H1 (cell line): Measurements from ENCODE around the gene H2BW1. TPM values are rescaled to one million over a fixed set of nuclear protein-coding genes. Genes with fewer than 3 reads are reported as not detected.

ENCODE experiments used
- CTCF ChIA-PET: fragments of 300-600 bp; sonication (Branson Sonifier 250); formaldehyde crosslinking; loops from one replicate; lab custom pipeline; 2021; ENCODE audit not compliant: partially characterized antibody; lab: Charles Lee
- POLR2A ChIA-PET: fragments of 300-600 bp; sonication (Branson Sonifier 250); formaldehyde crosslinking; loops from one replicate; lab custom pipeline; 2021; ENCODE audit warnings: inconsistent platforms; ENCODE audit not compliant: partially characterized antibody; lab: Charles Lee
- DNase-seq, 2 experiments: peaks; one replicate each; pipeline versions ENCODE4 v3.0.0 to v3.0.0-alpha.2; 2010 to 2022; ENCODE audit warnings: low spot score in 2 of 2, low read depth in 1 of 2, mixed read lengths in 1 of 2
- FAIRE-seq: peaks from 2 replicates; lab custom pipeline; 2011; peaks lifted over from hg19 to GRCh38; lab: Jason Lieb, UNC
- H2AFZ ChIP-seq: 2 replicates; pipeline ENCODE4 v1.8.1; 2012; ENCODE audit warnings: low read length, inconsistent platforms
- H2AK5ac ChIP-seq: 2 replicates; pipeline ENCODE4 v1.6.1; 2013; ENCODE audit warnings: low read depth, low read length
- H2BK120ac ChIP-seq: replicated peaks from 2 replicates; pipeline ENCODE3; 2013; ENCODE audit warnings: low read depth, low read length, inconsistent platforms
- H2BK12ac ChIP-seq: 2 replicates; pipeline ENCODE4 v1.6.1; 2013; ENCODE audit warnings: low read depth, low read length
- H2BK15ac ChIP-seq: 2 replicates; pipeline ENCODE4 v1.6.1; 2013; ENCODE audit warnings: low read length
- H2BK20ac ChIP-seq: 2 replicates; pipeline ENCODE4 v1.6.1; 2013; ENCODE audit warnings: low read length
- H2BK5ac ChIP-seq: 2 replicates; pipeline ENCODE4 v1.6.1; 2013; ENCODE audit warnings: low read depth, low read length
- H3K14ac ChIP-seq: 2 replicates; pipeline ENCODE4 v1.6.1; 2013; ENCODE audit warnings: inconsistent platforms; ENCODE audit not compliant: insufficient read length
- H3K18ac ChIP-seq: 2 replicates; pipeline ENCODE4 v1.6.1; 2013; ENCODE audit warnings: low read length; ENCODE audit errors: extremely low read depth
- H3K23ac ChIP-seq: 2 replicates; pipeline ENCODE4 v1.6.1; 2013; ENCODE audit warnings: inconsistent platforms; ENCODE audit not compliant: insufficient read length
- H3K23me2 ChIP-seq: 2 replicates; pipeline ENCODE4 v1.6.1; 2013; ENCODE audit warnings: low read depth, low read length
- H3K27ac ChIP-seq: 2 replicates; pipeline ENCODE4 v1.6.1; 2011; ENCODE audit warnings: low read depth, low read length, inconsistent platforms
- H3K27me3 ChIP-seq, 4 experiments: replicated peaks in 1 of 4; 1 replicate in 1 of 4; 2 replicates in 3 of 4; pipeline versions ENCODE4 v1.6.1 to v1.8.1; 2011 to 2013; ENCODE audit warnings: low read length in 3 of 4, mild to moderate bottlenecking in 3 of 4, inconsistent platforms in 2 of 4, mixed read lengths in 2 of 4, moderate library complexity in 1 of 4; ENCODE audit not compliant: control insufficient read depth in 3 of 4, insufficient read depth in 3 of 4; ENCODE audit errors: extremely low read depth in 1 of 4
- H3K36me3 ChIP-seq, 4 experiments: 2 replicates each; pipeline versions ENCODE4 v1.6.1 to v1.8.1; 2011 to 2013; ENCODE audit warnings: mild to moderate bottlenecking in 4 of 4, low read length in 3 of 4, moderate library complexity in 2 of 4, control low read depth in 1 of 4, inconsistent platforms in 1 of 4; ENCODE audit not compliant: insufficient read depth in 4 of 4, control insufficient read depth in 2 of 4
- H3K4ac ChIP-seq: replicated peaks from 2 replicates; pipeline ENCODE3; 2013; ENCODE audit warnings: low read length, low read depth, mixed read lengths, inconsistent platforms; ENCODE audit not compliant: insufficient read length
- H3K4me1 ChIP-seq, 4 experiments: replicated peaks in 1 of 4; 1 replicate in 1 of 4; 2 replicates in 3 of 4; pipeline versions ENCODE4 v1.6.1 to v1.8.1; 2011 to 2013; ENCODE audit warnings: low read length in 3 of 4, inconsistent platforms in 2 of 4, mixed read lengths in 1 of 4; ENCODE audit not compliant: insufficient read depth in 4 of 4, control insufficient read depth in 3 of 4
- H3K4me2 ChIP-seq, 2 experiments: 2 replicates each; pipeline versions ENCODE4 v1.6.1 to v1.8.1; 2011 to 2013; ENCODE audit warnings: low read depth in 2 of 2, low read length in 2 of 2, control low read depth in 1 of 2, inconsistent platforms in 1 of 2, mild to moderate bottlenecking in 1 of 2; ENCODE audit not compliant: insufficient read depth in 1 of 2
- H3K4me3 ChIP-seq, 4 experiments: fragments of 200-600, 300-600 bp in 1 of 4; sonication (generic), shearing (Covaris generic), sonication (Bioruptor Twin) in 1 of 4; 2 replicates each; pipeline versions ENCODE4 v1.5.1 to v1.8.1; 2011 to 2016; ENCODE audit warnings: low read length in 4 of 4, low read depth in 3 of 4, control low read depth in 2 of 4, inconsistent platforms in 2 of 4, mild to moderate bottlenecking in 2 of 4, mixed read lengths in 1 of 4, moderate library complexity in 1 of 4; ENCODE audit not compliant: insufficient read depth in 2 of 4; ENCODE audit errors: extremely low read depth in 1 of 4
- H3K56ac ChIP-seq: replicated peaks from 2 replicates; pipeline ENCODE3; 2013; ENCODE audit warnings: low read depth, mild to moderate bottlenecking, mixed read lengths, low read length, inconsistent platforms; ENCODE audit not compliant: insufficient read length
- H3K79me1 ChIP-seq: 2 replicates; pipeline ENCODE4 v1.6.1; 2013; ENCODE audit warnings: low read depth, low read length, control low read depth
- H3K79me2 ChIP-seq, 2 experiments: 2 replicates each; pipeline versions ENCODE4 v1.6.1 to v1.8.1; 2012 to 2013; ENCODE audit warnings: low read length in 2 of 2, mild to moderate bottlenecking in 2 of 2, inconsistent platforms in 1 of 2; ENCODE audit not compliant: insufficient read depth in 2 of 2, control insufficient read depth in 1 of 2
- H3K9ac ChIP-seq, 4 experiments: replicated peaks in 1 of 4; 1 replicate in 1 of 4; 2 replicates in 3 of 4; pipeline versions ENCODE4 v1.6.1 to v1.8.1; 2011 to 2013; ENCODE audit warnings: low read depth in 3 of 4, low read length in 3 of 4, control low read depth in 2 of 4, mild to moderate bottlenecking in 2 of 4, moderate library complexity in 2 of 4, inconsistent platforms in 1 of 4; ENCODE audit errors: extremely low read depth in 1 of 4
- H3K9me3 ChIP-seq, 2 experiments: 2 replicates each; pipeline versions ENCODE4 v1.6.1 to v1.8.1; 2012 to 2013; ENCODE audit warnings: mild to moderate bottlenecking in 2 of 2, moderate library complexity in 2 of 2, control low read depth in 1 of 2, inconsistent platforms in 1 of 2, low read depth in 1 of 2, low read length in 1 of 2, mixed read lengths in 1 of 2; ENCODE audit not compliant: insufficient read depth in 2 of 2
- H4K20me1 ChIP-seq, 2 experiments: replicated peaks in 1 of 2; 2 replicates each; pipeline versions ENCODE3 to v1.8.1; 2011 to 2013; ENCODE audit warnings: inconsistent platforms in 2 of 2, low read length in 2 of 2, mild to moderate bottlenecking in 1 of 2; ENCODE audit not compliant: insufficient read depth in 2 of 2, control insufficient read depth in 1 of 2
- H4K5ac ChIP-seq: 2 replicates; pipeline ENCODE4 v1.6.1; 2013; ENCODE audit warnings: low read length, low read depth, mixed read lengths, inconsistent platforms; ENCODE audit not compliant: insufficient read length
- H4K8ac ChIP-seq: 2 replicates; pipeline ENCODE4 v1.8.0; 2013; ENCODE audit warnings: mild to moderate bottlenecking, moderate library complexity, low read length, inconsistent platforms; ENCODE audit not compliant: insufficient read depth; ENCODE audit errors: extremely low read depth
- H4K91ac ChIP-seq: replicated peaks from 2 replicates; pipeline ENCODE3; 2013; ENCODE audit warnings: low read length, mixed read lengths, inconsistent platforms; ENCODE audit not compliant: insufficient read length
- NANOG ChIP-seq: IDR thresholded peaks from 2 replicates; pipeline ENCODE4 v1.6.1; 2011; ENCODE audit warnings: low read length, low read depth, mild to moderate bottlenecking, inconsistent platforms; ENCODE audit not compliant: insufficient read depth, poor library complexity, severe bottlenecking
- WGBS, 2 experiments: shearing (Covaris generic) in 1 of 2; methylation state at CpG; one replicate each; pipeline versions ENCODE4 v1.1.6 to v1.1.7; 2013 to 2015; ENCODE audit warnings: low lambda C conversion rate in 2 of 2, mixed read lengths in 2 of 2, inconsistent platforms in 1 of 2, low coverage in 1 of 2, missing lambda C conversion rate in 1 of 2; ENCODE audit not compliant: insufficient replicate concordance in 2 of 2, insufficient coverage in 1 of 2, insufficient read length in 1 of 2; ENCODE audit errors: extremely low coverage in 1 of 2, missing lambda C conversion rate in 1 of 2; 5-methylcytosine and 5-hydroxymethylcytosine counted together
- polyA plus RNA-seq, 7 experiments: library from polyadenylated mRNA; depleted of rRNA in 3 of 7; stranded (reverse) in 5 of 7; unstranded in 2 of 7; fragments of >200 nt in 5 of 7; fragments of 200-250 nt in 2 of 7; gene quantifications; 1 replicate in 5 of 7; 2 replicates in 1 of 7; 4 replicates in 1 of 7; pipeline versions ENCODE4 v1.2.1 to v1.2.3, GENCODE V29; 2011 to 2013; ENCODE audit warnings: missing spikeins in 2 of 7, mixed read lengths in 2 of 7
- total RNA-seq: library from RNA; stranded (reverse); fragmentation: NEBNext Ultra II Directional; extraction: Animal tissue kit (Norgen Biotek cat#: 25700); gene quantifications from 2 replicates; pipeline ENCODE4 v1.2.1, GENCODE V29; 2021

H2BW1 gene
- total and polyA plus RNA-seq, 2 of the 8 experiments (the other 6 are each of a cell fraction or from before 2014, with no cell fraction given) = not detected

GRCh38 chrX:104041003-104041402 lies 27.5 kb upstream of the H2BW1 start:
- Histone ChIP-seq H3K27ac (no peak overlapping the region), H3K14ac (no peak overlapping the region), H2BK12ac (no peak overlapping the region), H3K18ac (no peak overlapping the region), H2AK5ac (no peak overlapping the region), H2BK120ac (no peak overlapping the region), H2BK20ac (no peak overlapping the region), H4K91ac (no peak overlapping the region), H3K36me3 (no peaks in the 10 kb centered on the region), H3K4me1 (no peaks in the 10 kb centered on the region), H4K20me1 (no peaks in the 10 kb centered on the region), H3K23ac (no peak overlapping the region), H4K8ac (no peak overlapping the region), H3K79me2 (no peaks in the 10 kb centered on the region), H3K27me3 (no peaks in the 10 kb centered on the region), H2BK15ac (no peak overlapping the region), H3K9ac (no peak overlapping the region), H3K4me2 (no peak overlapping the region), H3K23me2 (no peaks in the 10 kb centered on the region), H2AFZ (no peak overlapping the region), H3K9me3 (no peaks in the 10 kb centered on the region), H3K4me3 (no peak overlapping the region), H3K79me1 (no peaks in the 10 kb centered on the region), H2BK5ac (no peak overlapping the region), H3K4ac (no peak overlapping the region), H4K5ac (no peak overlapping the region), H3K56ac (no peak overlapping the region)
- ChIA-PET CTCF (no interaction called here), POLR2A (no interaction called here)
- no peak for TF ChIP-seq NANOG
- FAIRE-seq (no peak), DNase-seq (no peak)
- WGBS, 2 experiments = 91% methylated on average over 4 of the region's 4 CpGs; no CpG with 5 or more reads in 1 of the 2 experiments
